GM19238 (cell line): ENCODE results near the gene EIF4G1.
A peak's percentile ranks its signal among the peaks of the same experiment; 100 is the strongest.

ENCODE experiments used
- DNase-seq: peaks from one replicate; pipeline ENCODE4 v3.0.0; 2011; ENCODE audit warnings: low spot score; ENCODE audit not compliant: insufficient read length

Gene EIF4G1

DNA sequence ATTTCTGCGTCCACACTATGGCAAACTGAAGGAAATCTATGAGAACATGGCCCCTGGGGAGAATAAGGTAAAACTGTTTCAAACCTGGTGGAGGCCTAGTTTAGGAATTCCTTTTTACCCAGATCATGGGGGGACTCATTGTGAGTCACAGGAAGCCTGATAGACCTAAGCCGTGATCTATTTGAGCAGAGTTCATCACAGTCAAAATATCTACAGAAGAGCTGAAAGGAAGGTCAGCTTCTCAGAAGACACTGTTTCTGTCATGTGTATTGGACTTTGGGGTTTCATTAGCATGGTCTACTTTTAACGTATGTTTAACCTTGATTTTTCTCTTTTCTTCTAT lies 14.1 kb upstream of the EIF4G1 start:
- no peak for DNase-seq

DNA sequence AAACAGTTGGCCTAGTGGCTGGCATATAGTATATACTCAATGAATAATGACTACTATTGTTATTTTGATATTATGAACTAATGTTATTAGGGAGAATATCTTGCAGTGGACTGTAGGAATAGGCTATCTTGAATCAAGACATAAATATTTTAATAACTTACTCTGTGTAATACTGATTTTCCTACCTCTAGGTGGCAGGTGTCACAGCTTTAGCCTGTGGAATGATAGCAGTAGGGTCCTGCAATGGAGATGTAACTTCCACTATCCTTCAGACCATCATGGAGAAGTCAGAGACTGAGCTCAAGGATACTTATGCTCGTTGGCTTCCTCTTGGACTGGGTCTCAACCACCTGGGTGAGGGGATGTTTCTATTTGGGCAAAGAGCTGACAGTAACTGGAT lies 8.8 kb upstream of the EIF4G1 start:
- DNase-seq, result no peak

DNA sequence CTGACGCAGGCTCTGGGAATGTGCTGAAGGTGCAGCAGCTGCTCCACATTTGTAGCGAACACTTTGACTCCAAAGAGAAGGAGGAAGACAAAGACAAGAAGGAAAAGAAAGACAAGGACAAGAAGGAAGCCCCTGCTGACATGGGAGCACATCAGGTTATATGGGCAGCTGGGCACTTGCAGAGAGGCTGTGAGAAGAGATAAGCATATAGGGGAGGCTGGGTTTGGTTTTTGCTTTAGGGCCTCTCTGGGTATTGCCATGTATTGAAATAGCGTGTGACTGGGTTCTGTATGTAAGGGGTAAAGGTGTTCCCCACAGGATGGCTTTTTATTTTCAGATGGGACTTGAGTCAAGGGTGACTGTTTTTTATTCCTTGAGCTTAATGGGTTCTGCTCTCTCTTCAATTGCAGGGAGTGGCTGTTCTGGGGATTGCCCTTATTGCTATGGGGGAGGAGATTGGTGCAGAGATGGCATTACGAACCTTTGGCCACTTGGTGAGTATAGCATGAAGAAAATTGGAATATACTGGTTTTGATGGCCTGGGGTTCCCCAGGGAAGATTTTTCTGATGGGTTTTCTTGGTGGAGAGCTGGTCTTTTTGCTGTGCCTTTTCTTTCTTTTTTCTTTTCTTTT lies 7.9 kb upstream of the EIF4G1 start:
- no peak for DNase-seq

DNA sequence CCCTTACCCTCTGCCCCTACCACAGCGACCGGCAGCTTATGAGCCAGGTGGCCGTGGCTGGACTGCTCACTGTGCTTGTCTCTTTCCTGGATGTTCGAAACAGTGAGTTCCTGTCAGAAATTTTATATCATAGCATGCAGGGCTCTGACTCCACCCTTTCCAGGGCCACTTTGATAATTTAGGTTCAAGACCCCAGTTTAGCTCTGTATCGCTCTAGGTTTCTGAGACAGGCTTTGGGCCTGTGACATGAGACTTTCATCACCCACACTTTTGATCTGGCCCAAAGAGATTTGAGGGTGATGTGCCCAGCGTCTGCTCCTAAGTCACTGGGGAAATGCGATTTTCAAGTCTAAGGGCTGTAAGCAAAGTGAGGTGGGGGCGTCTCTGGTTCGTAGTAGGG lies 6.5 kb upstream of the EIF4G1 start:
- no peak for DNase-seq

DNA sequence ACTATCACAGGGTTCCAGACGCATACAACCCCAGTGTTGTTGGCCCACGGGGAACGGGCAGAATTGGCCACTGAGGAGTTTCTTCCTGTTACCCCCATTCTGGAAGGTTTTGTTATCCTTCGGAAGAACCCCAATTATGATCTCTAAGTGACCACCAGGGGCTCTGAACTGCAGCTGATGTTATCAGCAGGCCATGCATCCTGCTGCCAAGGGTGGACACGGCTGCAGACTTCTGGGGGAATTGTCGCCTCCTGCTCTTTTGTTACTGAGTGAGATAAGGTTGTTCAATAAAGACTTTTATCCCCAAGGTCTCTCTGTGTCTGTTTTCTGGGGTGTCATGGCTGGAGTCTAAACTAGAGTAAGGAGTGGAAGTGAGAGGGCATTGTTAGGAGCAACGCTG lies 5.7 kb upstream of the EIF4G1 start:
- DNase-seq, result no peak

DNA sequence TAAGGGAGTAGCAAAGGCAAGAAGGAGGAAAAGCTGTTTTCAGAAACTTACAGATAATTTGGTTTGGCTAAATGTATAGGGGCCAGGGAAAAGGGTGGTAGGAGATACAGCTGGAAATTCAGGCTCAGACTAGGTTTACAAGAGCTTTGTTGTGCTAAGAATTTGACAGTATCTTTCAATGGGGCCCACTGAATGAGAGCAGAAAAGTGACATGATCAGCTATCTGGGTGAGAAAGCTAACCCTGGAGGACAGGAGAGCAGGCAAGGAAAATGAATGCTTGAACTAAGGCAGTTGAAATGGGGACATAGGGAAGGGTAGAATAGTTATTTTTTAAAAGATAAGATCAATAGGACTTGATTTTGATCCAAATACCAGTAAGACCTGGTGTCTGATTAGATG lies 2.8 kb upstream of the EIF4G1 start:
- no peak for DNase-seq

DNA sequence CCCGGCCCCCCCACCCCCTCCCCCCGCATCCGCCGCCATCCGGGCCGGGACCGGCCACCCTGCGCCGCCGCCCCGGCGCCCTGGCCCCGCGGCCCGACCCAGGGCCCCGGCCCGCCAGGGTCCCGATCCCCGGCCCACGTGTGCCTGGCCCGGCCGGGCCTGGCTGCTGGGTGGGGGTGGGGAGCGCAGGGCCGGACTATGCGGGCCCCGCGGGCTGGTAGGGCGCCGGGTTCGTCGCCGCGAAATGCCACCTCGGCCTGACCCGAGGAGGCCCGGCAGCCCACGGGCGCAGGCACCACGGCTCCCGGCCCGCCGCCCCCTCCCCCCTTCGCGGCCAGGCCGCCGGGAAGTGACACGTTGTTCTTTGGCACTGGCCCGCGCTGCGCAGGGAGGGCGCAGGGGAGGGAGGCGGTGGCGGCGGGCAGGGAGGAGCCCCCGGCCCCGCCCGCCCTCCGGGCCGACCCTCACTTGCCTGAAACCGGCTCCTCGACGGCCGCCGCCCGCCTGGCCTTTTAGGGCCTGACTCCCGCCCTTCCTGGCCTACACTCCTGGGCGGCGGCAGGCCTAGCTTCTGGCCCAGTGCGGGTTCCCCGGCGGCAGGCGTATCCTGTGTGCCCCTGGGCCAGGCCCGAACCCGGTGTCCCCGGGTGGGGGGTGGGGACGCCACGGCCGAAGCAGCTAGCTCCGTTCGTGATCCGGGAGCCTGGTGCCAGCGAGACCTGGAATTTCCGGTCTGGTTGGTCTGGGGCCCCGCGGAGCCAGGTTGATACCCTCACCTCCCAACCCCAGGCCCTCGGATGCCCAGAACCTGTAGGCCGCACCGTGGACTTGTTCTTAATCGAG lies 515 bp downstream of the EIF4G1 start:
- peak; percentile 58 for DNase-seq

DNA sequence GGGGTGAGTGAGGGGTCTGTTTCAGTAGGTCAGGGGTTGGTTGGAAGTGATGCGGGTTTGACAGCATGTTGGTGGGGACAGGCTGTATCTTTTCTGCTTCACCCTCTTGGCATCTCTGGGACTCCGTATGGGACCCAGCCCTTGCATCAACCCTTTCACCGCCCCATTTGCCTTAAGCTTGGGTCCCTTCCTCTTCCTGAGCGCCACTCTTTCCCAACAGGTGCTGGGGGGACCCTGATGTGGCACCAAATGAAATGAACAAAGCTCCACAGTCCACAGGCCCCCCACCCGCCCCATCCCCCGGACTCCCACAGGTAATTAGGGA lies 1.1 kb downstream of the EIF4G1 start:
- no peak for DNase-seq

DNA sequence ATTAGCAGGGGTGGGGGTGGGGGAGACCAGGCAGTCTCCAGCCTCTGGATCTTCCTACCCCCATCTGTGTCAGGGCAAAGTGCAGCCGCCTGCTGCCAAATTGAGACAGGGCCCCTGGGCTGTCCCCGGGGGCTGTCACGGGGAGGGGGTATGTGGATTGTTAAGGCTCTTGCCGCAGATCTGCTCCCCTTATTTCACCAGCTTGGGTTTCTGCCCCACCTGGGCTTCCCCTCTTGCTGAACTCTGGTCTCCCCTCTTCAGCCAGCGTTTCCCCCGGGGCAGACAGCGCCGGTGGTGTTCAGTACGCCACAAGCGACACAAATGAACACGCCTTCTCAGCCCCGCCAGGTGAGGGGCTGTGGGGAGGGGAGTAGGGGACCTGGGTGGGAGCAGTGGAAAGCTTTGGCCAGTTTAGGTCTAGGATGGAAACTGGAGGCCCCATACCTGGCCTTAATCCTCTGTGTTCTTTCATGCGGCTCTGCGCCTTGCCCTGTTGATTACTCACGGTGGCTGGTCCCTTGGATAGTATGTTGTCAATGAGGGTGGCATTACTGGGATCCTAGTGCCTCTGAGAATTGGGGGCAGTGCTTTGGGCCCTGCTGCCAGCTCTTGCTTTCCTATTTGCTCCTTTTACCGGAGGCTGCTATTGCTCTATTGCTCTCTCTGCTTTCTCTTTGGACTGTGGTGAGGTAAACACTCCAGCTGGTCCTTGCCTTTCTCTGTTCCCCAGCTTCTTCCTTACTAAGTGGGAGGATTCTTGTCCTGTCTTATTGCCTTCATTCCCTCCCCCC lies 1.7 kb downstream of the EIF4G1 start:
- no peak for DNase-seq

DNA sequence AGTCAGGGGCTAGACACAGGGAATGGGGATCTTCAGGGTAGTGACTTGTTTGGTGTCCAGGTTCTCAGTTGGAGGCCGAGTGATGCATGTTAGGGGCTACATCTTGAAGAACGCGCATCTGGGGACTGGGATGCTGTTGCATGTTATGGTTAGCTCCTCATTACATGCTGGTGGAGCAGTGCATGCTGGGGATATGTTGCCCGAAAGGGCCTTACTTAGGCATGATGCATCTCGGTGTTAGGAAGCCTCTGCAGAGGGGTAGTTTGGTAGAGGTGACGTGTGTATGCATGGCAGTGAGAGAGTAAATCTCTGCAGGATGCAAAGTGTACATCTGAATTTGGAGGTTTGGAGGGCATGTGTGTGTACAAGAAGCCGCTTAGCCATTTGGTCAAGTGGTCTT lies 2.4 kb downstream of the EIF4G1 start:
- no peak for DNase-seq

DNA sequence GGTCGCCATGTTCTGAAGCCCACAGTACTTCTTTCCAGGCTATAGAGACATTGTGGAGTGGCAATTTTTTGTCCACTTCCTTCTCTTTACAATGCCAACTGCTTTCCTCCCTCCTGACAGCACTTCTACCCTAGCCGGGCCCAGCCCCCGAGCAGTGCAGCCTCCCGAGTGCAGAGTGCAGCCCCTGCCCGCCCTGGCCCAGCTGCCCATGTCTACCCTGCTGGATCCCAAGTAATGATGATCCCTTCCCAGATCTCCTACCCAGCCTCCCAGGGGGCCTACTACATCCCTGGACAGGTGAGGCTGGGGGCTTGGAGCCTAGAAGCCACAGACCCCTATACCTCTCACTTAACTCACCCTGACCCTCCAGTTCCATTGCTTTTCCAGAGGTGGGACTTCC lies 2.8 kb downstream of the EIF4G1 start:
- DNase-seq, result no peak

DNA sequence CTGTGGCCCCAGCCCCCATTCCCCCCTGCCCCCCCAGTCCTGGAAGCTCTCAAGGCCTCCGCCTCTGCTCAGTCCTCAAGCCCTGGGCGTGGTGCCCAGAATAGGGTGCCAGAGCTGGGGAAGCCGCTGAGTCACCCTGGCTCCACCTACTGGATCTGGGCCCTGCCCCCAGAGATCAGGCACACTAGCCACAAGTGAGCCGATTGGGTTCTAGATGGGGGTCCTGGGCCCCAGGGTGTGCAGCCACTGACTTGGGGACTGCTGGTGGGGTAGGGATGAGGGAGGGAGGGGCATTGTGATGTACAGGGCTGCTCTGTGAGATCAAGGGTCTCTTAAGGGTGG lies 5.7 kb downstream of the EIF4G1 start:
- no peak for DNase-seq

DNA sequence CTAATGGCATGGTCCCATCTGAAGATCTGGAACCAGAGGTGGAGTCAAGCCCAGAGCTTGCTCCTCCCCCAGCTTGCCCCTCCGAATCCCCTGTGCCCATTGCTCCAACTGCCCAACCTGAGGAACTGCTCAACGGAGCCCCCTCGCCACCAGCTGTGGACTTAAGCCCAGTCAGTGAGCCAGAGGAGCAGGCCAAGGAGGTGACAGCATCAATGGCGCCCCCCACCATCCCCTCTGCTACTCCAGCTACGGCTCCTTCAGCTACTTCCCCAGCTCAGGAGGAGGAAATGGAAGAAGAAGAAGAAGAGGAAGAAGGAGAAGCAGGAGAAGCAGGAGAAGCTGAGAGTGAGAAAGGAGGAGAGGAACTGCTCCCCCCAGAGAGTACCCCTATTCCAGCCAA lies 7.3 kb downstream of the EIF4G1 start:
- no peak for DNase-seq

DNA sequence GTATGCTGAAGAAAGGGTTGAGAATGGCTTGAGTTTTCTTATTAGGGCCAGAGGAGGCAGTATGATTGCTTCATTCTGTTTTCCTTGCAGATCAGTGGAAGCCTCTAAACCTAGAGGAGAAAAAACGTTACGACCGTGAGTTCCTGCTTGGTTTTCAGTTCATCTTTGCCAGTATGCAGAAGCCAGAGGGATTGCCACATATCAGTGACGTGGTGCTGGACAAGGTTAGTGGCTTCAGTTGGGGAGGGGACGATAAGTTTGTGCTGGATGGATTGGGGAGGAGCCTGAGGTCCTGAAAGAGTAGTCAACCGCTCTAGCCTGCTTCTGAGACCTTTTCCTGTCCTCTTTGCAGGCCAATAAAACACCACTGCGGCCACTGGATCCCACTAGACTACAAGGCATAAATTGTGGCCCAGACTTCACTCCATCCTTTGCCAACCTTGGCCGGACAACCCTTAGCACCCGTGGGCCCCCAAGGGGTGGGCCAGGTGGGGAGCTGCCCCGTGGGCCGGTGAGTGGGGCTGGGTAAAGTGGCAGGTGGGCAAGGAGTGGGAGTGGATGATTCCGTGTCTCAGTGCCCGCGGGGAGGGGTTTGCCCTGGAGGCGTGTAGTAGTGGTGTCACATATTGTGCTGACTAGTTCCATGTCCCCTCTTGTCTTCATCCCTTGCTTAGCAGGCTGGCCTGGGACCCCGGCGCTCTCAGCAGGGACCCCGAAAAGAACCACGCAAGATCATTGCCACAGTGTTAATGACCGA lies 8.5 kb downstream of the EIF4G1 start:
- DNase-seq, result no peak

DNA sequence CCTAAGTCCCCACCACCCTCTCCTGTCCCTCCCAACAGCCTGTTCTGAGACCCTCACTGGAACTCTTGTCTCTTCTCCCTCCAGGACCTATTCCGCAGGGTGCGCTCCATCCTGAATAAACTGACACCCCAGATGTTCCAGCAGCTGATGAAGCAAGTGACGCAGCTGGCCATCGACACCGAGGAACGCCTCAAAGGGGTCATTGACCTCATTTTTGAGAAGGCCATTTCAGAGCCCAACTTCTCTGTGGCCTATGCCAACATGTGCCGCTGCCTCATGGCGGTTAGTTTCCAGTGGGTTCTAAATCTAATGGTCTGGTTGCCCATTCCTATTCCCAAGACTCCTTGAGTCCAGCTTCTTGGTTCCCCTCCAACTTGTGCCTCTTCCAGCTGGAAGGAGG lies 9.3 kb downstream of the EIF4G1 start:
- DNase-seq, result no peak

DNA sequence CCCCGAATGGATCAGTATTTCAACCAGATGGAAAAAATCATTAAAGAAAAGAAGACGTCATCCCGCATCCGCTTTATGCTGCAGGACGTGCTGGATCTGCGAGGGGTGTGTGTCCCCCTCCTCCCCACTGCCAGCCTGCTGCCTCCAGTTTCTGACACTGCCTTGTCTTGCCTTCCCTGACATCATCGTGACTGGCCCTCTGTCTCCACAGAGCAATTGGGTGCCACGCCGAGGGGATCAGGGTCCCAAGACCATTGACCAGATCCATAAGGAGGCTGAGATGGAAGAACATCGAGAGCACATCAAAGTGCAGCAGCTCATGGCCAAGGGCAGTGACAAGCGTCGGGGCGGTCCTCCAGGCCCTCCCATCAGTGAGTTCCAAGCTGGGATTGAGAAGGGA lies 10.9 kb downstream of the EIF4G1 start:
- DNase-seq, result no peak

DNA sequence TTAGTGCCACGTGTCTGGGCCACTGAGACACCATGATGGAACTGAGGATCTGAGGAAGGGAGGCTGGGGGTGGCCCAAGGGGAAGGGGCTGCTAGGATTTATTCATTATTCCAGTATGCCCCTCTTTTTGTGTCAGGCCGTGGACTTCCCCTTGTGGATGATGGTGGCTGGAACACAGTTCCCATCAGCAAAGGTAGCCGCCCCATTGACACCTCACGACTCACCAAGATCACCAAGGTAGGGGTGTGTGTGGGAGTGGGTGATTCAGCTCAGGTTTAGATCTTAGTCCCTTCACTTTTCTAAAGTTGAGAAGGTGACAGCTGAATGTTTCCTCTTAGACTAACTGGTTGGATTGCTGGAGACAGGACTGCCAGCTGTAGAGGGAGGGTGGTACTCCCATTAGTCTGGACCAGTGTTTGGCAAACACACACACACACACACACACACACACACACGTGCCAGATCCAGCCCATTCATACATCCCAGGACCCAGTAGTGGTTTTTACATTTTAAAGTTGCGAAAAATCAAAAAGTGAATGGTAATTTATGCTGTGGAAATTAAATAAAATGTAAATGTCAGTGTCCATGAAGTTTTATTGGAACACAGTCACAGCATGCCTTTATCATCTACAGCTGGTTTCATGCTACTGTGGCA lies 11.4 kb downstream of the EIF4G1 start:
- DNase-seq, result no peak

DNA sequence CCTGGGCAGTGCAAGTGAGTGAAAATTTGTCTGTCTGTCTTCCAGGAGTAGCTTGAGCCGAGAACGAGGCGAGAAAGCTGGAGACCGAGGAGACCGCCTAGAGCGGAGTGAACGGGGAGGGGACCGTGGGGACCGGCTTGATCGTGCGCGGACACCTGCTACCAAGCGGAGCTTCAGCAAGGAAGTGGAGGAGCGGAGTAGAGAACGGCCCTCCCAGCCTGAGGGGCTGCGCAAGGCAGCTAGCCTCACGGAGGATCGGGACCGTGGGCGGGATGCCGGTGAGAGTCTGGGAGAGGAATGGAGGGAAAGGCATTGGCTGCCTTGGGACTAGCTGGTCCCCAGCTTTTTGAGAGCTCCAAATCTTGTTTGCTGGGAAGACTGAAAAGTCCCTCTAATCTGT lies 12.8 kb downstream of the EIF4G1 start:
- DNase-seq, result no peak

DNA sequence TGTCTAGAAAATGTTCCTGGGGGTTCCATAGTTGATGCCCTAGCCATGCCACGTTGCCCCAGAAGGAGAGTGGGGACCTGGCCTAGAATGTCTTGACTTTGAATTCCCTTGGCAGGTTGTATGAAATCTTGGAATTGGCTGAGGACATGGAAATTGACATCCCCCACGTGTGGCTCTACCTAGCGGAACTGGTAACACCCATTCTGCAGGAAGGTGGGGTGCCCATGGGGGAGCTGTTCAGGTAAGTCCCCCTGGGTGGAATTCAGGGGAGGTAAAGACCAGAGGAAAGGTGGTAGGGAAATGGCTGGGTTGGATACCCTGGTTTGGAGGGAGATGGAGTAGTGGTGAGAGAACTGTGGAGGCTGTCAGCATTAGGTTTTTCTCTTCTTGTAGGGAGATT lies 14.1 kb downstream of the EIF4G1 start:
- no peak for DNase-seq

DNA sequence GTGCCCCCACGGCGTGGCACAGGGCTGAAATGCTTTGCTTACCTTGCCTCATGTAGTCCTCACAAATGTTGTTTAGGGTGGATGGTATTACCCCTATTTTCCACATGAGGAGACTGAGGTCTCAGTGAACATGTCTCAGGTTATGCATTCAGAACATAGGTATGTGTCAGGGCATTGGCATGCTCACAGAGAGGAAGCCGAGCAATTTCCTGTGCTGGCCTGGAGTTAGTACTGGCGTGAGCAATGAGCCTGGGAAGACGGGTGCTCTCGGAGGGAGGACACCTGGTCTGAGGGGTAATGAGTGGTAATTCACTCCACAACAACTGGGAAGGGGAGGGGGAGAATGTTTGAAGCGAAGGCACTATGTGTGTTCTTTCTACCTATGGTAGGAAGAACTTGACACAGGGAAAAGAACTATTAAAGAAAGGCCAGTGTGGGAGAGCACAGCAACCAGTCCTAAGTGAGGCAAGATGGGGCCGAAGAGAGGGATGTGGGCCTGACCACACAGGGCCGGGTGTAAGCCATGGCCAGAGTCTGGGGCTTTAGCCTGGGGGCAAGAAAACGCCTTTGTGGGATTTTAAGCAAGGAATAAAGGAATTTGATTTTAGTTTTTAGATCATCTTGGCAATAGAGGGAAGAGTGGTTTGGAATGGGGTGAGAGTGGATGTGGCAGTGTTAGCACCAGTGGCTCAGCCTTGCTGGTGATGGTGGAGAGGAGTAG lies 18.1 kb downstream of the EIF4G1 start:
- DNase-seq, result no peak

DNA sequence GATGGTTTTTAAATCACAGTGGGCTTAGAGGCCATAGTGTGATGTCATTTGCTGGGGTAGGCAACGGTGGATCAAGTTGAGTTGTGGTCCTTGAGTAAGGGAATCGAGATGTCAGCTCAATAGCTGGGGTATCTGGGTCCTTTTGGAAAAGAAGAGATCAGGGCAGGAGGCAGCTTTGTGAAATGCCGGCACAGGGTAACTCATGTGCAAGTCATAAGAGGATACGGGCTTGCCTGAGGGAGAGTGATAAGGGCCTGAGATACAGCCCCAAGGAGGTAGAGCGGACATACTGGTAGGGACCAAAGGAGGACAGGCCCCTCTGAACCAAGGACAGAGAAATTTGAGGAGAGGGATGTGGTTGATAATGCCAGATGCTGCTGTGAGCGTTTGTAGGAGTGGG lies 18.8 kb downstream of the EIF4G1 start:
- DNase-seq, result no peak
